ENCODE data around the gene KLF7.

DNA sequence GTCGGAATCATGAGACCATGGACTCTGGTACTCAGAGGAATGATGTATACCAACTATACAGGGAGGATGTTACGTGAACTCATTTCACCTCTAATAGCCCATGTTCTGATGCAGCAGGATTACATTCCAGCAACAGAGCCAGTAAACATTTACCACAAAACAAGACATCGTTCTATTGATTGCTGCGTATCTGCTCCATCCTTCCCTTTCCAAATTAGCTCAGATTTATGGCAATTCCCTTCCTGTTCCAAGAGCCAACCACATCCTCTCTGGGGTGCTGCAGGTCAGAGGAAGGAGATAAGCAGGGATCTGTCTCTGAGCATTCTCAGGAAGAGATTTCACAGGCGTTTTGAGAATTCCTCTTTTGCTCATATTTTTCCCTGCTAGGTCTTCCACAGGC lies 98.3 kb downstream of the KLF7 start:
- TF ChIP-seq, protein P1, sequence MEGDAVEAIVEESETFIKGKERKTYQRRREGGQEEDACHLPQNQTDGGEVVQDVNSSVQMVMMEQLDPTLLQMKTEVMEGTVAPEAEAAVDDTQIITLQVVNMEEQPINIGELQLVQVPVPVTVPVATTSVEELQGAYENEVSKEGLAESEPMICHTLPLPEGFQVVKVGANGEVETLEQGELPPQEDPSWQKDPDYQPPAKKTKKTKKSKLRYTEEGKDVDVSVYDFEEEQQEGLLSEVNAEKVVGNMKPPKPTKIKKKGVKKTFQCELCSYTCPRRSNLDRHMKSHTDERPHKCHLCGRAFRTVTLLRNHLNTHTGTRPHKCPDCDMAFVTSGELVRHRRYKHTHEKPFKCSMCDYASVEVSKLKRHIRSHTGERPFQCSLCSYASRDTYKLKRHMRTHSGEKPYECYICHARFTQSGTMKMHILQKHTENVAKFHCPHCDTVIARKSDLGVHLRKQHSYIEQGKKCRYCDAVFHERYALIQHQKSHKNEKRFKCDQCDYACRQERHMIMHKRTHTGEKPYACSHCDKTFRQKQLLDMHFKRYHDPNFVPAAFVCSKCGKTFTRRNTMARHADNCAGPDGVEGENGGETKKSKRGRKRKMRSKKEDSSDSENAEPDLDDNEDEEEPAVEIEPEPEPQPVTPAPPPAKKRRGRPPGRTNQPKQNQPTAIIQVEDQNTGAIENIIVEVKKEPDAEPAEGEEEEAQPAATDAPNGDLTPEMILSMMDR (IDR thresholded peaks at IDR 0.05) = no peak
- no peak for TF ChIP-seq POLR2AphosphoS5 (IDR thresholded peaks at IDR 0.05; ENCODE audit: low read depth, low read length)
- TF ChIP-seq, protein P2, sequence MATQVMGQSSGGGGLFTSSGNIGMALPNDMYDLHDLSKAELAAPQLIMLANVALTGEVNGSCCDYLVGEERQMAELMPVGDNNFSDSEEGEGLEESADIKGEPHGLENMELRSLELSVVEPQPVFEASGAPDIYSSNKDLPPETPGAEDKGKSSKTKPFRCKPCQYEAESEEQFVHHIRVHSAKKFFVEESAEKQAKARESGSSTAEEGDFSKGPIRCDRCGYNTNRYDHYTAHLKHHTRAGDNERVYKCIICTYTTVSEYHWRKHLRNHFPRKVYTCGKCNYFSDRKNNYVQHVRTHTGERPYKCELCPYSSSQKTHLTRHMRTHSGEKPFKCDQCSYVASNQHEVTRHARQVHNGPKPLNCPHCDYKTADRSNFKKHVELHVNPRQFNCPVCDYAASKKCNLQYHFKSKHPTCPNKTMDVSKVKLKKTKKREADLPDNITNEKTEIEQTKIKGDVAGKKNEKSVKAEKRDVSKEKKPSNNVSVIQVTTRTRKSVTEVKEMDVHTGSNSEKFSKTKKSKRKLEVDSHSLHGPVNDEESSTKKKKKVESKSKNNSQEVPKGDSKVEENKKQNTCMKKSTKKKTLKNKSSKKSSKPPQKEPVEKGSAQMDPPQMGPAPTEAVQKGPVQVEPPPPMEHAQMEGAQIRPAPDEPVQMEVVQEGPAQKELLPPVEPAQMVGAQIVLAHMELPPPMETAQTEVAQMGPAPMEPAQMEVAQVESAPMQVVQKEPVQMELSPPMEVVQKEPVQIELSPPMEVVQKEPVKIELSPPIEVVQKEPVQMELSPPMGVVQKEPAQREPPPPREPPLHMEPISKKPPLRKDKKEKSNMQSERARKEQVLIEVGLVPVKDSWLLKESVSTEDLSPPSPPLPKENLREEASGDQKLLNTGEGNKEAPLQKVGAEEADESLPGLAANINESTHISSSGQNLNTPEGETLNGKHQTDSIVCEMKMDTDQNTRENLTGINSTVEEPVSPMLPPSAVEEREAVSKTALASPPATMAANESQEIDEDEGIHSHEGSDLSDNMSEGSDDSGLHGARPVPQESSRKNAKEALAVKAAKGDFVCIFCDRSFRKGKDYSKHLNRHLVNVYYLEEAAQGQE (IDR thresholded peaks at IDR 0.05; ENCODE audit: insufficient read depth in 1 of 2, low read depth in 2 of 2, low read length in 1 of 2) = no peak
